Effector memory CD4-positive, alpha-beta T cell (primary cell): Measurements from ENCODE around the gene TRIM28.

ENCODE experiments used
- DNase-seq, 3 donors: peaks; one replicate each; pipeline ENCODE4 v3.0.0-alpha.2; 2020
- H3K27ac ChIP-seq: 2 replicates; pipeline ENCODE4 v1.7.0; 2013; ENCODE audit warnings: mild to moderate bottlenecking, low read length, moderate library complexity; ENCODE audit not compliant: insufficient read depth, poor library complexity, severe bottlenecking
- H3K27me3 ChIP-seq: replicated peaks from 2 replicates; pipeline ENCODE4 v1.7.0; 2013; ENCODE audit warnings: mild to moderate bottlenecking, low read length; ENCODE audit not compliant: insufficient read depth, control insufficient read depth, poor library complexity, severe bottlenecking
- H3K36me3 ChIP-seq: 2 replicates; pipeline ENCODE4 v1.7.0; 2013; ENCODE audit warnings: mild to moderate bottlenecking, low read length, moderate library complexity; ENCODE audit not compliant: control insufficient read depth, insufficient read depth
- H3K4me1 ChIP-seq: 2 replicates; pipeline ENCODE4 v1.7.0; 2013; ENCODE audit warnings: low read length, mild to moderate bottlenecking; ENCODE audit not compliant: control insufficient read depth, insufficient read depth, poor library complexity, severe bottlenecking
- H3K4me3 ChIP-seq: 2 replicates; pipeline ENCODE4 v1.7.0; 2013; ENCODE audit warnings: low read length, low read depth, mild to moderate bottlenecking; ENCODE audit not compliant: insufficient read depth, poor library complexity, severe bottlenecking
- H3K9me3 ChIP-seq: 2 replicates; pipeline ENCODE4 v1.7.0; 2013; ENCODE audit warnings: mild to moderate bottlenecking, low read length, moderate library complexity; ENCODE audit not compliant: control insufficient read depth

The TRIM28 gene

GRCh38 chr19:58561373-58562121 is 17.7 kb downstream of the TRIM28 start:
- Histone ChIP-seq H3K36me3 (peaks cover 6% of the 10 kb centered on the region), H3K4me3 (peak overlapping the region; percentile 65), H3K4me1 (peaks cover 35% of the 10 kb centered on the region), H3K27me3 (no peaks in the 10 kb centered on the region), H3K9me3 (no peaks in the 10 kb centered on the region), H3K27ac (peak overlapping the region; percentile 21)
- no peak for DNase-seq

- Histone ChIP-seq H3K27ac (peak overlapping the region; percentile 21), H3K9me3 (no peaks in the 10 kb centered on the region), H3K4me3 (peak overlapping the region; percentile 65), H3K27me3 (no peaks in the 10 kb centered on the region), H3K36me3 (no peaks in the 10 kb centered on the region), H3K4me1 (peaks cover 27% of the 10 kb centered on the region)
- no peak for DNase-seq
These were observed 18.5 kb downstream of the TRIM28 start for GRCh38 chr19:58562122-58563033.

- H3K27me3 ChIP-seq, result no peaks in the 10 kb centered on the region
- H3K4me3 ChIP-seq, result peak overlapping the region; percentile 65
- peaks cover 24% of the 10 kb centered on the region for H3K4me1 ChIP-seq
- H3K36me3 ChIP-seq, result no peaks in the 10 kb centered on the region
- no peaks in the 10 kb centered on the region for H3K9me3 ChIP-seq
- H3K27ac ChIP-seq, result no peak overlapping the region
- no peak for DNase-seq
These were observed 19.2 kb downstream of the TRIM28 start for GRCh38 chr19:58563034-58563573.

GRCh38 chr19:58563823-58564222 is 20.0 kb downstream of the TRIM28 start:
- Histone ChIP-seq H3K4me1 (peaks cover 24% of the 10 kb centered on the region), H3K9me3 (no peaks in the 10 kb centered on the region), H3K4me3 (no peak overlapping the region), H3K36me3 (no peaks in the 10 kb centered on the region), H3K27ac (no peak overlapping the region), H3K27me3 (no peaks in the 10 kb centered on the region)
- no peak for DNase-seq

- H3K4me3 ChIP-seq, result no peak overlapping the region
- DNase-seq, result no peak
- H3K27ac ChIP-seq, result no peak overlapping the region
- no peaks in the 10 kb centered on the region for H3K27me3 ChIP-seq
- peaks cover 4% of the 10 kb centered on the region for H3K36me3 ChIP-seq
- no peaks in the 10 kb centered on the region for H3K9me3 ChIP-seq
- H3K4me1 ChIP-seq, result peaks cover 15% of the 10 kb centered on the region
These were observed 23.1 kb downstream of the TRIM28 start for GRCh38 chr19:58566989-58567388.

GRCh38 chr19:58568453-58569130 is 24.7 kb downstream of the TRIM28 start:
- Histone ChIP-seq H3K4me1 (peaks cover 9% of the 10 kb centered on the region), H3K27me3 (no peaks in the 10 kb centered on the region), H3K27ac (no peak overlapping the region), H3K36me3 (peaks cover 4% of the 10 kb centered on the region), H3K4me3 (no peak overlapping the region), H3K9me3 (no peaks in the 10 kb centered on the region)
- DNase-seq, result no peak

GRCh38 chr19:58569191-58569942 is 25.5 kb downstream of the TRIM28 start:
- no peaks in the 10 kb centered on the region for H3K27me3 ChIP-seq
- H3K4me1 ChIP-seq, result peaks cover 15% of the 10 kb centered on the region
- peaks cover 4% of the 10 kb centered on the region for H3K36me3 ChIP-seq
- H3K9me3 ChIP-seq, result no peaks in the 10 kb centered on the region
- no peak overlapping the region for H3K4me3 ChIP-seq
- no peak overlapping the region for H3K27ac ChIP-seq
- no peak for DNase-seq

GRCh38 chr19:58569943-58570670 is 26.2 kb downstream of the TRIM28 start:
- no peak for DNase-seq
- Histone ChIP-seq H3K9me3 (no peaks in the 10 kb centered on the region), H3K4me3 (no peak overlapping the region)

More at GRCh38 chr19:58569943-58570670, 26.2 kb downstream of the TRIM28 start:
- Histone ChIP-seq H3K36me3 (peaks cover 4% of the 10 kb centered on the region), H3K27ac (no peak overlapping the region), H3K27me3 (no peaks in the 10 kb centered on the region), H3K4me1 (peaks cover 19% of the 10 kb centered on the region)
